ENCODE data around the gene PRDM5. TPM values are rescaled to one million over a fixed set of nuclear protein-coding genes. Genes with fewer than 3 reads are reported as not detected.
A peak's percentile ranks its signal among the peaks of the same experiment; 100 is the strongest.

Gene PRDM5
- total RNA-seq, 1 donor from 2014 or later, result 14.8 TPM

- no peaks in the 10 kb centered on the region for H3K4me1 ChIP-seq
- H3K36me3 ChIP-seq, result no peaks in the 10 kb centered on the region
- intact Hi-C loops (cut with DNase I), result no loop called here
- H3K27me3 ChIP-seq (ENCODE audit: low read depth), result no peaks in the 10 kb centered on the region
- H3K9me3 ChIP-seq, result no peaks in the 10 kb centered on the region
- H3K27ac ChIP-seq, result no peak overlapping the region
- DNase-seq (no peak), ATAC-seq (no peak)
- H3K4me3 ChIP-seq, result no peak overlapping the region
- TF ChIP-seq, protein P1, sequence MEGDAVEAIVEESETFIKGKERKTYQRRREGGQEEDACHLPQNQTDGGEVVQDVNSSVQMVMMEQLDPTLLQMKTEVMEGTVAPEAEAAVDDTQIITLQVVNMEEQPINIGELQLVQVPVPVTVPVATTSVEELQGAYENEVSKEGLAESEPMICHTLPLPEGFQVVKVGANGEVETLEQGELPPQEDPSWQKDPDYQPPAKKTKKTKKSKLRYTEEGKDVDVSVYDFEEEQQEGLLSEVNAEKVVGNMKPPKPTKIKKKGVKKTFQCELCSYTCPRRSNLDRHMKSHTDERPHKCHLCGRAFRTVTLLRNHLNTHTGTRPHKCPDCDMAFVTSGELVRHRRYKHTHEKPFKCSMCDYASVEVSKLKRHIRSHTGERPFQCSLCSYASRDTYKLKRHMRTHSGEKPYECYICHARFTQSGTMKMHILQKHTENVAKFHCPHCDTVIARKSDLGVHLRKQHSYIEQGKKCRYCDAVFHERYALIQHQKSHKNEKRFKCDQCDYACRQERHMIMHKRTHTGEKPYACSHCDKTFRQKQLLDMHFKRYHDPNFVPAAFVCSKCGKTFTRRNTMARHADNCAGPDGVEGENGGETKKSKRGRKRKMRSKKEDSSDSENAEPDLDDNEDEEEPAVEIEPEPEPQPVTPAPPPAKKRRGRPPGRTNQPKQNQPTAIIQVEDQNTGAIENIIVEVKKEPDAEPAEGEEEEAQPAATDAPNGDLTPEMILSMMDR (IDR thresholded peaks at IDR 0.05), result no peak
These were observed 196.6 kb downstream of the PRDM5 start for GRCh38 chr4:120725639-120726580.

GRCh38 chr4:120724656-120725055 lies 197.9 kb downstream of the PRDM5 start:
- H3K4me1 ChIP-seq, result no peaks in the 10 kb centered on the region
- TF ChIP-seq, protein P1 (IDR thresholded peaks at IDR 0.05), result no peak
- no peaks in the 10 kb centered on the region for H3K27me3 ChIP-seq (ENCODE audit: low read depth)
- no peaks in the 10 kb centered on the region for H3K9me3 ChIP-seq
- no peak overlapping the region for H3K27ac ChIP-seq
- no peak overlapping the region for H3K4me3 ChIP-seq
- intact Hi-C loops (cut with DNase I), result no loop called here
- H3K36me3 ChIP-seq, result no peaks in the 10 kb centered on the region
- no peak for ATAC-seq
- DNase-seq, result no peak

GRCh38 chr4:120723986-120724385 lies 198.5 kb downstream of the PRDM5 start:
- no peak overlapping the region for H3K27ac ChIP-seq
- no peak overlapping the region for H3K4me3 ChIP-seq
- H3K36me3 ChIP-seq, result no peaks in the 10 kb centered on the region
- DNase-seq (no peak), ATAC-seq (no peak)
- intact Hi-C loops (cut with DNase I), result no loop called here
- no peaks in the 10 kb centered on the region for H3K4me1 ChIP-seq
- TF ChIP-seq, protein P1 (IDR thresholded peaks at IDR 0.05), result no peak
- no peaks in the 10 kb centered on the region for H3K9me3 ChIP-seq
- no peaks in the 10 kb centered on the region for H3K27me3 ChIP-seq (ENCODE audit: low read depth)

DNA sequence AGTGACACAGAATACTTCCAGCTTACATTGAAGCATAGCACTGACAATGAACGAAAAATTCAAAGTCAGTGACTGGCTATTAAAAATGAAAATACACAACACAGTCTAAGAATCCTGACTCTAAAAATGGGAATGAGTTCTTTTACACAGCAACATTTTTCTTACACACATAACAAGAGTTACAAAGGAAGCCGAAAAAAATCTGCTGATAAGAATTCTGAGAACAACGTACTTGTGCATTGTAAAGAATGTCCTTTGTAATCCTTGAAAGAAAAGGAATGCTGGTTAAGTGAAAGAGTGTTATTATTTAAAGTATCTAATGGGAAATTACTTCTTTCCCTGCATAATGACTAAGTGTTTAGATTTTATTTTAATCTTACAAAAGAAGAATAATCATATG lies 199.4 kb downstream of the PRDM5 start:
- intact Hi-C loops (cut with DNase I), result no loop called here
- DNase-seq, result no peak
- Histone ChIP-seq H3K27me3 (ENCODE audit: low read depth) (no peaks in the 10 kb centered on the region), H3K9me3 (no peaks in the 10 kb centered on the region), H3K4me3 (no peak overlapping the region), H3K4me1 (no peaks in the 10 kb centered on the region), H3K27ac (no peak overlapping the region), H3K36me3 (no peaks in the 10 kb centered on the region)
- TF ChIP-seq, protein P1 (IDR thresholded peaks at IDR 0.05), result no peak
- ATAC-seq, result peak in 1 of 2 donors; percentile 68

- no peak for DNase-seq
- intact Hi-C loops (cut with DNase I), result no loop called here
- no peak for ATAC-seq
- Histone ChIP-seq H3K4me1 (no peaks in the 10 kb centered on the region), H3K27me3 (ENCODE audit: low read depth) (no peaks in the 10 kb centered on the region), H3K4me3 (no peak overlapping the region), H3K9me3 (no peaks in the 10 kb centered on the region), H3K27ac (no peak overlapping the region), H3K36me3 (no peaks in the 10 kb centered on the region)
- TF ChIP-seq, protein P1 (IDR thresholded peaks at IDR 0.05), result no peak
These were observed 199.9 kb downstream of the PRDM5 start for GRCh38 chr4:120722655-120723054.

Data from lower lobe of right lung (tissue), 2 donors.